ENCODE results near the gene RNF166. TPM values are rescaled to one million over a fixed set of nuclear protein-coding genes. Genes with fewer than 3 reads are reported as not detected.

RNF166 gene
- total and polyA plus RNA-seq, 2 of the 13 experiments (the other 11 are each of a cell fraction or from before 2014, with no cell fraction given): 21.4 to 23.0 TPM

GRCh38 chr16:88697831-88698615 is 8.2 kb downstream of the RNF166 start:
- no peak overlapping the region for H3K4me3 ChIP-seq (replicated peaks in 1 of 3; ENCODE audit: insufficient read depth in 1 of 3, low read depth in 2 of 3, low read length in 3 of 3)
- peaks cover 11 to 12% of the 10 kb centered on the region in 2 experiments; a peak in 4 of 5 replicates for H3K36me3 ChIP-seq (replicated peaks in 1 of 2; ENCODE audit: control insufficient read depth in 1 of 2, insufficient read depth in 2 of 2, low read length in 2 of 2)
- BruUV-seq (replicated peaks): no TSS peak
- FAIRE-seq (peak; percentile 4), ATAC-seq (peak; percentile 12; the same call in 2 of the 3 replicates), DNase-seq (ENCODE audit: low spot score) (no peak)
- intact Hi-C loops (cut with micrococcal nuclease; ENCODE audit: unreplicated experiment): no loop called here
- in situ Hi-C loops (cut with HindIII; ENCODE audit: extremely low pct_ligation_motif_present, low pct_unique_long_range_greater_than_20kb): no loop called here
- no peaks in the 10 kb centered on the region for H4K20me1 ChIP-seq (ENCODE audit: insufficient read depth, low read length)
- ChIA-PET POLR2A (no interaction called here), CTCF (ENCODE audit: low intra/inter-chr PET ratio, low total read pairs) (interaction anchor here (1.3 kb wide), 1 partner anchor 17 kb away, joined by 4 read pairs; no protein-coding TSS in a partner anchor)
- no peaks in the 10 kb centered on the region for H3K9me3 ChIP-seq (ENCODE audit: low read length)
- H3K27me3 ChIP-seq (ENCODE audit: control insufficient read depth in 1 of 2, insufficient read depth in 2 of 2, low read length in 2 of 2): peaks cover 8 to 16% of the 10 kb centered on the region in 2 experiments; a peak in 3 of 5 replicates
- H3K27ac ChIP-seq (ENCODE audit: extremely low read length, insufficient read depth, low read length): no peak overlapping the region
- H3K9ac ChIP-seq (ENCODE audit: insufficient read depth, low read depth, low read length): no peak overlapping the region
- H2AFZ ChIP-seq (ENCODE audit: low read length): no peak overlapping the region
- H3K4me1 ChIP-seq (ENCODE audit: insufficient read depth, low read length): peaks cover 42% of the 10 kb centered on the region
- H3K4me2 ChIP-seq (ENCODE audit: low read depth, low read length): no peak overlapping the region
- H3K79me2 ChIP-seq (ENCODE audit: insufficient read depth, low read length): no peaks in the 10 kb centered on the region
- 92% methylated on average over 37 of the region's 37 CpGs for WGBS (ENCODE audit: low lambda C conversion rate)
- TF ChIP-seq NFKB2 (CRISPR knock-in tag; IDR thresholded peaks at IDR 0.05; ENCODE audit: borderline replicate concordance): no peak
- TF ChIP-seq ZBTB7B (CRISPR knock-in tag; IDR thresholded peaks at IDR 0.05): peak; percentile 49; the same call in 1 of the 2 replicates
- TF ChIP-seq MAX (IDR thresholded peaks at IDR 0.05): no peak
- peak; percentile 62 for TF ChIP-seq STAG1 (CRISPR knock-in tag; IDR thresholded peaks at IDR 0.05)
- peak; percentile 18; the same call in 1 of the 2 replicates for TF ChIP-seq ZNF687 (CRISPR knock-in tag; IDR thresholded peaks at IDR 0.05)
- peak; percentile 75 for TF ChIP-seq CTCF (CRISPR knock-in tag; IDR thresholded peaks at IDR 0.05)
- peak; percentile 69 for TF ChIP-seq PATZ1 (CRISPR knock-in tag; IDR thresholded peaks at IDR 0.05)
- peak; percentile 23; the same call in 1 of the 2 replicates for TF ChIP-seq ZBTB33 (CRISPR knock-in tag; IDR thresholded peaks at IDR 0.05)
- 0 out of 2 replicates have a peak, but pooled peaks have one; percentile 20 for TF ChIP-seq SMAD1 (CRISPR knock-in tag; IDR thresholded peaks at IDR 0.05; ENCODE audit: borderline replicate concordance, low read depth)
- TF ChIP-seq XRCC5 (optimal IDR thresholded peaks at IDR 0.05; ENCODE audit: low read length): peak; percentile 82
- TF ChIP-seq RAD21 (CRISPR knock-in tag; IDR thresholded peaks at IDR 0.05): peak; percentile 62
- TF ChIP-seq ZFP90 (CRISPR knock-in tag; IDR thresholded peaks at IDR 0.05; ENCODE audit: borderline replicate concordance): no peak
